ENCODE measurements around the gene PCSK4.
"Not testable (repeated sequence)": the region's sequence is repeated elsewhere in the genome, so short reads cannot be mapped to it uniquely, and the experiment has no call there.

PCSK4 gene

GRCh38 chr19:1445185-1445931 is 44.8 kb downstream of the PCSK4 start:
- H3K4me1 ChIP-seq (ENCODE audit: control insufficient read depth, low read depth, low read length) = no peaks in the 10 kb centered on the region
- WGBS (ENCODE audit: extremely low coverage, insufficient coverage, low lambda C conversion rate) = no CpG with 5 or more reads among the region's 70 CpGs
- no peak overlapping the region for H3K23ac ChIP-seq (ENCODE audit: low read length)
- peaks cover 9% of the 10 kb centered on the region for H3K79me1 ChIP-seq (ENCODE audit: low read length)
- no peak overlapping the region for H4K5ac ChIP-seq (ENCODE audit: low read length)
- no peak overlapping the region for H3K27ac ChIP-seq (ENCODE audit: low read depth, low read length)
- no peak overlapping the region for H3K18ac ChIP-seq (ENCODE audit: low read length)
- H3K4ac ChIP-seq (ENCODE audit: low read depth, low read length) = no peak overlapping the region
- peak overlapping the region; percentile 60 for H3K56ac ChIP-seq (ENCODE audit: low read length)
- no peak overlapping the region for H2BK5ac ChIP-seq (ENCODE audit: low read length)
- no peak overlapping the region for H2AK5ac ChIP-seq (ENCODE audit: low read length)
- H2BK15ac ChIP-seq (replicated peaks; ENCODE audit: low read depth) = no peak overlapping the region
- peak overlapping the region; percentile 61 for H3K4me2 ChIP-seq (ENCODE audit: low read length)
- H2BK120ac ChIP-seq (ENCODE audit: low read depth, low read length) = no peak overlapping the region
- no peak overlapping the region for H3K4me3 ChIP-seq (ENCODE audit: low read length)
- peaks cover 9% of the 10 kb centered on the region for H3K79me2 ChIP-seq (ENCODE audit: control insufficient read depth, insufficient read depth, low read length)
- no peak overlapping the region for H4K8ac ChIP-seq (ENCODE audit: low read depth, low read length)
- peaks cover 24% of the 10 kb centered on the region for H3K27me3 ChIP-seq (ENCODE audit: insufficient read depth, low read length, poor library complexity)
- DNase-seq = peak; percentile 65
- H3K9ac ChIP-seq (ENCODE audit: low read length) = peak overlapping the region; percentile 44
- H3K36me3 ChIP-seq (ENCODE audit: control insufficient read depth, insufficient read depth, low read length) = peaks cover 15% of the 10 kb centered on the region

DNA sequence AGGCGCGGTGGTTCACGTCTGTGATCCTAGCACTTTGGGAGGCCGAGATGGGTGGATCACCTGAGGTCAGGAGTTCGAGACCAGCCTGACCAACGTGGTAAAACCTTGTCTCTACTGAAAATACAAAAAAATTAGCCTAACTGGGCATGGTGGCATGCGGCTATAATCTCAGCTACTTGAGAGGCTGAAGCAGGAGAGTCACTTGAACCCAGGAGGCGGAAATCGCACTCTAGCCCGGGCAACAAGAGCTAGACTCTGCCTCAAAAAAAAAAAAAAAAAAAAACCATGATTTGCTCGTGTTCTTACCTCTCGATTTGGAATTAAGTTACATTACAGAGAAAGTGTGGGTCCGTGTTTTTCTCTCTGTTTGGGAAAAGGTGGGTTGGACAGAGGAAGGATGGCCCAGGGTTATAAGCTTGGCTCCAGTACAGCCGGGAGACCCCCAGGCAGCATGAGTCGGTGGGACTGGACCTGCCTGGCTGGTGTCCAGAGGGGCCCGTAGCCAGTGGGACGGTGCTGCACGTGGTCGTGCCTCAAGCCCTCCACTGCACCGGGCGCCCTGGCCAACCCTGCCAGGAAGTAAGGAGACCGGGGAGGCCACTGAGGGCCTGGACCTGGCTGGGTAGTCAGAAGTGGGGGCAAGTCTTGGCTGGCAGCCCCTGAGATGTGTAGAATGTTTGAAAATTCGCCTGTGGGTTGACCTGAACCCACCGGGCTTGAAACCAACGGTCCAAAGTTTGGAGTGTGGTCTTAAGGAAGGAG is 48.3 kb downstream of the PCSK4 start:
- Histone ChIP-seq H3K36me3 (ENCODE audit: control insufficient read depth, insufficient read depth, low read length) (peaks cover 20% of the 10 kb centered on the region), H3K27ac (ENCODE audit: low read depth, low read length) (no peak overlapping the region), H3K27me3 (ENCODE audit: insufficient read depth, low read length, poor library complexity) (peaks cover 4% of the 10 kb centered on the region), H3K4me1 (ENCODE audit: control insufficient read depth, low read depth, low read length) (no peaks in the 10 kb centered on the region), H2BK120ac (ENCODE audit: low read depth, low read length) (no peak overlapping the region), H3K23ac (ENCODE audit: low read length) (no peak overlapping the region), H3K4me3 (ENCODE audit: low read length) (no peak overlapping the region), H3K18ac (ENCODE audit: low read length) (no peak overlapping the region), H3K4ac (ENCODE audit: low read depth, low read length) (no peak overlapping the region), H3K56ac (ENCODE audit: low read length) (no peak overlapping the region), H4K8ac (ENCODE audit: low read depth, low read length) (no peak overlapping the region), H3K79me1 (ENCODE audit: low read length) (peaks cover 13% of the 10 kb centered on the region), H2AK5ac (ENCODE audit: low read length) (no peak overlapping the region), H4K5ac (ENCODE audit: low read length) (no peak overlapping the region), H3K9ac (ENCODE audit: low read length) (no peak overlapping the region), H3K4me2 (ENCODE audit: low read length) (no peak overlapping the region), H2BK5ac (ENCODE audit: low read length) (no peak overlapping the region), H3K79me2 (ENCODE audit: control insufficient read depth, insufficient read depth, low read length) (peaks cover 29% of the 10 kb centered on the region), H2BK15ac (replicated peaks; ENCODE audit: low read depth) (no peak overlapping the region)
- no CpG with 5 or more reads among the region's 25 CpGs for WGBS (ENCODE audit: extremely low coverage, insufficient coverage, low lambda C conversion rate)
- DNase-seq = no peak

- Histone ChIP-seq H3K79me1 (ENCODE audit: low read length) (peaks cover 13% of the 10 kb centered on the region), H3K4me2 (ENCODE audit: low read length) (no peak overlapping the region), H2BK120ac (ENCODE audit: low read depth, low read length) (no peak overlapping the region), H3K79me2 (ENCODE audit: control insufficient read depth, insufficient read depth, low read length) (peaks cover 29% of the 10 kb centered on the region), H3K27ac (ENCODE audit: low read depth, low read length) (no peak overlapping the region), H3K4ac (ENCODE audit: low read depth, low read length) (no peak overlapping the region), H2AK5ac (ENCODE audit: low read length) (no peak overlapping the region), H3K4me3 (ENCODE audit: low read length) (no peak overlapping the region), H3K56ac (ENCODE audit: low read length) (no peak overlapping the region), H4K8ac (ENCODE audit: low read depth, low read length) (no peak overlapping the region), H3K4me1 (ENCODE audit: control insufficient read depth, low read depth, low read length) (no peaks in the 10 kb centered on the region), H3K36me3 (ENCODE audit: control insufficient read depth, insufficient read depth, low read length) (peaks cover 20% of the 10 kb centered on the region), H3K27me3 (ENCODE audit: insufficient read depth, low read length, poor library complexity) (no peaks in the 10 kb centered on the region), H3K9ac (ENCODE audit: low read length) (peak overlapping the region; percentile 24), H3K18ac (ENCODE audit: low read length) (no peak overlapping the region), H4K5ac (ENCODE audit: low read length) (no peak overlapping the region), H3K23ac (ENCODE audit: low read length) (no peak overlapping the region), H2BK15ac (replicated peaks; ENCODE audit: low read depth) (no peak overlapping the region), H2BK5ac (ENCODE audit: low read length) (no peak overlapping the region)
- DNase-seq = no peak
- no CpG with 5 or more reads among the region's 9 CpGs for WGBS (ENCODE audit: extremely low coverage, insufficient coverage, low lambda C conversion rate)
These were observed 49.1 kb downstream of the PCSK4 start for GRCh38 chr19:1441022-1441426.

DNA sequence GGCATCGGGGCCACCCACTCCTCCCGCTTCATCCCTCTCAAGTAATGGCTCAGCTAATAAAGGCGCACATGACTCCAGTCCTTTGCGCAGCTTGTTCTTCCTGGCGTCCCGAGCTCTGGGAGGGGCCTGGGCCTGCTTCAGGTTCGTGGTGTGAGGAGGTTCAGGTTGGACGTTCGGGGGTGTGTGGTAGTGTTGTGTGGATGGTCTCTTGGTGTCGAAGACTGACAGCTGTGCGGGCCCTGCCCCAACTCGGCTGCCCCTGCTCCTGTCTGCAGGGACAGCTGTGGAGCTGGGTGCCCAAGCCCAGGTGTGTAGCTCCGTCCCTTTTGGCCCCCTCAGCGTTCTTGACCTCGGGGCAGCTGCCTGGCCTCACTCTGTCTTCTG is 49.7 kb downstream of the PCSK4 start:
- no peak overlapping the region for H3K56ac ChIP-seq (ENCODE audit: low read length)
- no peaks in the 10 kb centered on the region for H3K27me3 ChIP-seq (ENCODE audit: insufficient read depth, low read length, poor library complexity)
- DNase-seq = no peak
- no peak overlapping the region for H3K23ac ChIP-seq (ENCODE audit: low read length)
- H2BK120ac ChIP-seq (ENCODE audit: low read depth, low read length) = no peak overlapping the region
- no peak overlapping the region for H2BK15ac ChIP-seq (replicated peaks; ENCODE audit: low read depth)
- H3K79me1 ChIP-seq (ENCODE audit: low read length) = peaks cover 13% of the 10 kb centered on the region
- no peak overlapping the region for H4K5ac ChIP-seq (ENCODE audit: low read length)
- no CpG with 5 or more reads among the region's 15 CpGs for WGBS (ENCODE audit: extremely low coverage, insufficient coverage, low lambda C conversion rate)
- peaks cover 20% of the 10 kb centered on the region for H3K36me3 ChIP-seq (ENCODE audit: control insufficient read depth, insufficient read depth, low read length)
- no peak overlapping the region for H3K4me3 ChIP-seq (ENCODE audit: low read length)
- no peak overlapping the region for H4K8ac ChIP-seq (ENCODE audit: low read depth, low read length)
- no peak overlapping the region for H2BK5ac ChIP-seq (ENCODE audit: low read length)
- H3K79me2 ChIP-seq (ENCODE audit: control insufficient read depth, insufficient read depth, low read length) = peaks cover 29% of the 10 kb centered on the region
- H3K4me1 ChIP-seq (ENCODE audit: control insufficient read depth, low read depth, low read length) = no peaks in the 10 kb centered on the region
- H3K27ac ChIP-seq (ENCODE audit: low read depth, low read length) = no peak overlapping the region
- H3K4ac ChIP-seq (ENCODE audit: low read depth, low read length) = no peak overlapping the region
- peak overlapping the region; percentile 2 for H3K9ac ChIP-seq (ENCODE audit: low read length)
- H3K4me2 ChIP-seq (ENCODE audit: low read length) = no peak overlapping the region
- H2AK5ac ChIP-seq (ENCODE audit: low read length) = no peak overlapping the region
- H3K18ac ChIP-seq (ENCODE audit: low read length) = no peak overlapping the region

- H3K27ac ChIP-seq (ENCODE audit: low read depth, low read length); H4K8ac ChIP-seq (ENCODE audit: low read depth, low read length); H3K4ac ChIP-seq (ENCODE audit: low read depth, low read length); H2BK120ac ChIP-seq (ENCODE audit: low read depth, low read length); H3K27me3 ChIP-seq (ENCODE audit: insufficient read depth, low read length, poor library complexity); H3K4me1 ChIP-seq (ENCODE audit: control insufficient read depth, low read depth, low read length); H4K5ac ChIP-seq (ENCODE audit: low read length); H2BK15ac ChIP-seq (replicated peaks; ENCODE audit: low read depth); H2BK5ac ChIP-seq (ENCODE audit: low read length); DNase-seq; H2AK5ac ChIP-seq (ENCODE audit: low read length); H3K18ac ChIP-seq (ENCODE audit: low read length): not testable (repeated sequence)
- peaks cover 20% of the 10 kb centered on the region for H3K36me3 ChIP-seq (ENCODE audit: control insufficient read depth, insufficient read depth, low read length)
- H3K79me2 ChIP-seq (ENCODE audit: control insufficient read depth, insufficient read depth, low read length) = peaks cover 29% of the 10 kb centered on the region
- H3K56ac ChIP-seq (ENCODE audit: low read length) = peak overlapping the region; percentile 94
- peak overlapping the region; percentile 99 for H3K23ac ChIP-seq (ENCODE audit: low read length)
- peak overlapping the region; percentile 98 for H3K4me3 ChIP-seq (ENCODE audit: low read length)
- H3K9ac ChIP-seq (ENCODE audit: low read length) = peak overlapping the region; percentile 98
- H3K4me2 ChIP-seq (ENCODE audit: low read length) = peak overlapping the region; percentile 87
- WGBS (ENCODE audit: extremely low coverage, insufficient coverage, low lambda C conversion rate) = no CpG with 5 or more reads among the region's 57 CpGs
- peaks cover 13% of the 10 kb centered on the region for H3K79me1 ChIP-seq (ENCODE audit: low read length)
These were observed 50.4 kb downstream of the PCSK4 start for GRCh38 chr19:1439525-1440417.

Data from mesendoderm (in vitro differentiated cells).